GM12878 (cell line): ENCODE results near the gene MOCS1.

Experiments
- BHLHE40 ChIP-seq, 2 experiments: fragments of 450-650 bp in 1 of 2; IDR thresholded peaks; 2 replicates each; pipeline ENCODE4 v1.6.1; 2011 to 2017; ENCODE audit warnings: low read depth in 2 of 2, borderline replicate concordance in 1 of 2, improper control_type of control experiment in 1 of 2, low read length in 1 of 2, mild to moderate bottlenecking in 1 of 2
- NBN ChIP-seq: fragments of 450-650 bp; IDR thresholded peaks from 2 replicates; pipeline ENCODE4 v1.6.1; 2016
- RCOR1 ChIP-seq: conservative IDR thresholded peaks from 2 replicates; pipeline ENCODE4 v1.6.1; 2012; ENCODE audit warnings: low read depth, low read length, improper control_type of control experiment
- TAF1 ChIP-seq: IDR thresholded peaks from 2 replicates; pipeline ENCODE4 v1.6.1; 2011; ENCODE audit warnings: mild to moderate bottlenecking, low read depth, low read length, borderline replicate concordance

DNA sequence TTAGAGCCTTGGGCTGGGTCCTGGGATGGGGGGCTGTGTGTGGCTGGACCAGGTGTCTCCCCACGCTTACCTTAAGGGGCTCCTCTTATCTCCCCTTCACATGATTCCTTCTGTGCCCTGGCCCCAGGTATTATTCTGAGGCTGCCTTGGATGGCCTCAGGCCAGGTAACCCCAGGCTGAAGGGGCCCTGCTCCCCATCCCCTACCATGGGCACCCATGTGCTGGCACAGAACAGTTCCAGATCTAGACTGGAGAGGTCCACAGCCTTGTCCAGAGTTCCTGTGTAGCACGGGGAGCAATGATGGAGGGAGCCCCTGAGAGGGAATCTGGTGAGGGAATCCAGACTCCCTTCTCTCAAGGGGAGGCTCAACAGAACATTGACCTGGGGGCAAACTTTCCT lies 32.1 kb downstream of the MOCS1 start:
- TF ChIP-seq NBN (no peak), TAF1 (no peak), RCOR1 (no peak), BHLHE40 (IDR thresholded peaks at IDR 0.05; ENCODE audit: borderline replicate concordance in 1 of 2, low read depth in 2 of 2, low read length in 1 of 2) (no peak)
